ENCODE results near the gene CMTR1.
"Not testable (repeated sequence)": the region's sequence is repeated elsewhere in the genome, so short reads cannot be mapped to it uniquely, and the experiment has no call there.

CMTR1 gene

GRCh38 chr6:37433657-37434271 is 743 bp downstream of the CMTR1 start:
- DNase-seq (ENCODE audit: extremely low read depth in 1 of 2, low read depth in 1 of 2), result peak in 1 of 2 donors; percentile 1

GRCh38 chr6:37435373-37435772 is 2.4 kb downstream of the CMTR1 start:
- no peak for DNase-seq (ENCODE audit: extremely low read depth in 1 of 2, low read depth in 1 of 2)

- DNase-seq (ENCODE audit: extremely low read depth in 1 of 2, low read depth in 1 of 2), result no peak
Measured at GRCh38 chr6:37435816-37436215, 2.8 kb downstream of the CMTR1 start.

GRCh38 chr6:37438930-37439329 is 5.9 kb downstream of the CMTR1 start:
- DNase-seq (ENCODE audit: extremely low read depth in 1 of 2, low read depth in 1 of 2), result no peak

GRCh38 chr6:37441651-37442050 is 8.6 kb downstream of the CMTR1 start:
- no peak for DNase-seq (ENCODE audit: extremely low read depth in 1 of 2, low read depth in 1 of 2)

GRCh38 chr6:37442416-37443215 is 9.6 kb downstream of the CMTR1 start:
- DNase-seq (ENCODE audit: extremely low read depth in 1 of 2, low read depth in 1 of 2), result no peak

- not testable (repeated sequence) for DNase-seq (ENCODE audit: extremely low read depth in 1 of 2, low read depth in 1 of 2)
Measured at GRCh38 chr6:37443216-37443542, 10.2 kb downstream of the CMTR1 start.

- DNase-seq (ENCODE audit: extremely low read depth in 1 of 2, low read depth in 1 of 2), result no peak
Measured at GRCh38 chr6:37449984-37450383, 17.0 kb downstream of the CMTR1 start.

GRCh38 chr6:37451441-37452193 is 18.6 kb downstream of the CMTR1 start:
- no peak for DNase-seq (ENCODE audit: extremely low read depth in 1 of 2, low read depth in 1 of 2)

- no peak for DNase-seq (ENCODE audit: extremely low read depth in 1 of 2, low read depth in 1 of 2)
Measured at GRCh38 chr6:37452522-37452921, 19.5 kb downstream of the CMTR1 start.

- DNase-seq (ENCODE audit: extremely low read depth in 1 of 2, low read depth in 1 of 2), result no peak
Measured at GRCh38 chr6:37454420-37455140, 21.6 kb downstream of the CMTR1 start.

- no peak for DNase-seq (ENCODE audit: extremely low read depth in 1 of 2, low read depth in 1 of 2)
Measured at GRCh38 chr6:37456126-37456525, 23.1 kb downstream of the CMTR1 start.

GRCh38 chr6:37456816-37457560 is 24.0 kb downstream of the CMTR1 start:
- no peak for DNase-seq (ENCODE audit: extremely low read depth in 1 of 2, low read depth in 1 of 2)

- no peak for DNase-seq (ENCODE audit: extremely low read depth in 1 of 2, low read depth in 1 of 2)
Measured at GRCh38 chr6:37459981-37460800, 27.2 kb downstream of the CMTR1 start.

- DNase-seq (ENCODE audit: extremely low read depth in 1 of 2, low read depth in 1 of 2), result no peak
Measured at GRCh38 chr6:37460805-37461204, 27.8 kb downstream of the CMTR1 start.

- DNase-seq (ENCODE audit: extremely low read depth in 1 of 2, low read depth in 1 of 2), result no peak
Measured at GRCh38 chr6:37463110-37463509, 30.1 kb downstream of the CMTR1 start.

GRCh38 chr6:37467718-37468117 is 34.7 kb downstream of the CMTR1 start:
- no peak for DNase-seq (ENCODE audit: extremely low read depth in 1 of 2, low read depth in 1 of 2)

GRCh38 chr6:37473364-37474095 is 40.5 kb downstream of the CMTR1 start:
- no peak for DNase-seq (ENCODE audit: extremely low read depth in 1 of 2, low read depth in 1 of 2)

GRCh38 chr6:37474316-37474715 is 41.3 kb downstream of the CMTR1 start:
- DNase-seq (ENCODE audit: extremely low read depth in 1 of 2, low read depth in 1 of 2), result no peak

Data from activated CD8-positive, alpha-beta memory T cell treated with anti-CD3 and anti-CD28 coated beads for 1 hour (primary cell).